ENCODE data around the gene KLHL17.

The KLHL17 gene

GRCh38 chr1:928825-929661, 31.3 kb upstream of the KLHL17 start:
- H3K4me3 ChIP-seq (ENCODE audit: low read depth, low read length): no peak overlapping the region
- no peak for TF ChIP-seq CTCF (IDR thresholded peaks at IDR 0.05; ENCODE audit: borderline replicate concordance, insufficient read depth, low read depth, low read length)

DNA sequence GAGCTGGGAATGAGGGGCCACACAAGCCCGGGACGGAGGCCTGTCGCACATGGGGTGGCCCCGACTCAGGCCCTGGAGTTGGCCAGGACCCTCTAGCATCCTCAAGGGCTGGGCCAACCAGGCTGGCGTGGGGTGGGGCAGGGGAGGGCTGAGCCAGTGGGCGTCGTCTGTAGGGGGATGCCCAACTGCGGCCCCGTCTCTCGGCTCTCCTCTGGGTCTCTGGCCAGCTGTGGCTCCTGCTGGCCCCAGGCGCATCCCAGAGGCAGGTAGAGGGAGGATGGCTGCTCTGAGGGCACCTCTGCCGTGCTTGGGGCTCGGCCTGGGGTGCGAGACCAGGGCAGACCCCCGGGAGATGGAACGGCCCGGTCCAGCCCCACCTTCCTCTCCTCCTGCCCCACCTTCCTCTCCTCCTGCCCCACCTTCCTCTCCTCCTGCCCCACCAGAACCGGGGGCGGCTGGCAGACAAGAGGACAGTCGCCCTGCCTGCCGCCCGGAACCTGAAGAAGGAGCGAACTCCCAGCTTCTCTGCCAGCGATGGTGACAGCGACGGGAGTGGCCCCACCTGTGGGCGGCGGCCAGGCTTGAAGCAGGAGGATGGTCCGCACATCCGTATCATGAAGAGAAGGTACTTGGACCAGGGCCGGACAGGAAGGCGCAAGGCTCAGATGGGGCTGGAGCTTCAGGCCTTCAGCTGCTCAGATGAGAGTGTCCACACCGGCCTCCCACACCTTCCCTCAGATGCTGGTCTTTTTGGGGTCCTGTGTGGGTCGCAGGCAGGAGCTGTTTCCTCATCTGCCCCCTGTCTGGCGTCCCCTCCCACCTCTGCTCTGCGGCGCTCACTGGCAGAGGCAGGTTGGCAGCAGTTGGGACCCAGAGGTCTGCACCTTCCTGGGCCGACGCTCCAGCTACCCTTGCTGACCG, 30.4 kb upstream of the KLHL17 start:
- H3K4me3 ChIP-seq (ENCODE audit: low read depth, low read length): no peak overlapping the region
- no peak for TF ChIP-seq CTCF (IDR thresholded peaks at IDR 0.05; ENCODE audit: borderline replicate concordance, insufficient read depth, low read depth, low read length)

DNA sequence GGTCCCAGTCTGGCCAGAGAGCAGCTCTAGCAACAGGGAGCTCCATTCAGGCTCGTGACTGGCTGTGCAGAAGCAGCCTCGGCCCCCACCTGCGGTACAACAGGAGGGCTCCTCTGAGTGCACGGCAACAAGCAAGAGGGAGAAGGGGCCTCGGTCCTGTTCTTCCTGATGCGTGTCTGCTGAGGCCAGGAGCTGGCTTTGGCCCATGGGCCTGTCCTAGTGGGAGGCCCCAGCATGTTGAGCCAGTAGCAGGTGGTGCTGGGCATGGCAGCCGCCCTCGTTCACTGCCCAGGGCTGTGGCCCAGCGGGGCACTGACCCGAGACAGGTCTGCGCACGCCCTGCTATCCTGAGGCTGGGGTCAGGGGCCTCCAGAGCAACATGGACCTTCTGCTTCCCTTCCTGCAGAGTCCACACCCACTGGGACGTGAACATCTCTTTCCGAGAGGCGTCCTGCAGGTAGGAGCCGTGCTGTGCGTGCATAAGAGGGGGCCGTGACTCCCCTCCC, 29.7 kb upstream of the KLHL17 start:
- no peak for TF ChIP-seq CTCF (IDR thresholded peaks at IDR 0.05; ENCODE audit: borderline replicate concordance, insufficient read depth, low read depth, low read length)
- H3K4me3 ChIP-seq (ENCODE audit: low read depth, low read length): no peak overlapping the region

GRCh38 chr1:931380-932172, 28.8 kb upstream of the KLHL17 start:
- TF ChIP-seq CTCF (IDR thresholded peaks at IDR 0.05; ENCODE audit: borderline replicate concordance, insufficient read depth, low read depth, low read length): no peak

DNA sequence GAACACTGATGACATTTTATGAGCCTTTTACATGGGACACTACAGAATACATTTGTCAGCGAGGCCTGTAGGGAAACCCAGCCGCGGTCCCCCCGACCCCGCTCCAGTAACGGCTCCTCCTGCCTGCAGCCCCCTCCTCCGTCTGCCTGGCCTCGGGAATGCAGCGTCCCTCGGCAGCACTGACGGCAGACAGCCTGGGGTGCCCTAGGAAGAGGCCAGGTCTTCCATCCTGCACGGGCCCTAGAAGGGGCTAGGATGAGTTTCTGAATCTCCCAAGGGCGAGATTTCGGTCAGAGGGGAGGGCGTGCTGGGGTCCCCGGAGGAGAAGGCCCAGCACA, 28.2 kb upstream of the KLHL17 start:
- no peak for TF ChIP-seq CTCF (IDR thresholded peaks at IDR 0.05; ENCODE audit: borderline replicate concordance, insufficient read depth, low read depth, low read length)
- no peak overlapping the region for H3K4me3 ChIP-seq (ENCODE audit: low read depth, low read length)

More at GRCh38 chr1:931380-932172, 28.8 kb upstream of the KLHL17 start:
- H3K4me3 ChIP-seq (ENCODE audit: low read depth, low read length): no peak overlapping the region

DNA sequence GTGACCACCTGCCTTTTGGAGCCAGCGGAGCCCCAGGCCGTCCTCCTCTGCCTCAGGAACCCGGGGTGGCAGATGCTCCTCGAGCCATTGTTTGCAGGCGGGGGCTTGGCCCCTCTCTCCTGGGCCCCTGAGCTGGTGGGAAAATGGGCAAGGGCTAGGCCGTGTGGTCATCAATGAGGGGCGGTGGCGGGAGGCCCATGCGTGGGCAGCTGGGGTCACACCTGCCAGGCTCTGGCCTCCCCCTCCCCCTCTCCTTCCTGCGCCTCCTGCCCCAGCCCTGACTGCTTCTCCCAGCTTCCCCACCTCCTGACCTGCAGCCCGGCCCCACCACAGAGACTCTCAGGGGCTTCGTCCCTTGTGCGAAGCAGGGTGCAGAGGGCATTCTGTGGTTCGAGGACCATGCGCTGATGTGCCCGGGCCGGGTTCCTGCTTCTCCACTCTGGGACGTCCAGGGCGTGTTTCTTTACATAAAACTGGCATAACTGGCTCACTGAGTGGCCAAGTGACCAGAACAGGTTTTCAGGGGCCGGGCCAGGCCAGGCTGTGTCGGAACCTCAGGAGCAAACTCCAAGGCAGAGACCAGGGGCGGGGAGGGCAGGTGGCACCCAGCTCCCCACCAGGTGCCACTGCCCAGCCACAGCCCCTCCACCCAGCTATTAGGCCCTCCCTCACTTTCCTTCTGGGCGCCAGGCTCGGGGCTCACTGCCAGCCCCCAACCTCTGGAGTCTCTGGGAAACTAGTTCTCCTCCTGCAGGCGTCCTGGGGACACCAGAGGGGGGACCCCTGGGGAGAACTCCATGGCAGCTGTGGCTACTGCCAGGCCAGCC, 27.4 kb upstream of the KLHL17 start:
- TF ChIP-seq CTCF (IDR thresholded peaks at IDR 0.05; ENCODE audit: borderline replicate concordance, insufficient read depth, low read depth, low read length): no peak
- H3K4me3 ChIP-seq (ENCODE audit: low read depth, low read length): no peak overlapping the region

Measured in GM12875 (cell line).